B cell (primary cell): Measurements from ENCODE around the gene CLK4.

ENCODE experiments used
- EZH2 ChIP-seq: IDR thresholded peaks from 2 replicates; pipeline ENCODE4 v1.6.1; 2012; ENCODE audit warnings: borderline replicate concordance, low read depth, mild to moderate bottlenecking, moderate library complexity, low read length; ENCODE audit not compliant: insufficient read depth, poor library complexity, severe bottlenecking
- TF ChIP-seq, protein P1 (sequence below): fragments of 200-600 bp; IDR thresholded peaks from one replicate; pipeline ENCODE4 v1.8.0; 2022; ENCODE audit warnings: antibody characterized with exemption, mild to moderate bottlenecking

DNA sequence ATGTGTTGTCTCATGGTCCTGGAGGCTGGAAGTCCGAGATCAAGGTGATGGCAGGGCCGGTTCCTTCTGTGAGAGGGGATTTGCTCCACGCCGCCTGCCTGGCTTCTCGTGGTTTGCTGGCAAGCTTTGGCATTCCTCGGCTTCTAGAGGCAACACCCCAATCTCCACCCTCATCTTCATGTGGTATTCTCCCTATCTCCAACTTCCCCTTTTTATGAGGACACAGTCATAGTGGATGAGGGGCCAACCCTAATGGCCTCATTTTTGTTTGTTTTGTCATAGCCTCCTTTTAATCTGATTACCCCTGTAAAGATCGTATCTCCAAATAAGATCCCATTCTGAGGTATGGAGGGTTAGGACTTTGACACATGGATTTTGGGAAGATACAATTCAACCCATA is 41.7 kb upstream of the CLK4 start:
- no peak for TF ChIP-seq EZH2
- TF ChIP-seq, protein P1, sequence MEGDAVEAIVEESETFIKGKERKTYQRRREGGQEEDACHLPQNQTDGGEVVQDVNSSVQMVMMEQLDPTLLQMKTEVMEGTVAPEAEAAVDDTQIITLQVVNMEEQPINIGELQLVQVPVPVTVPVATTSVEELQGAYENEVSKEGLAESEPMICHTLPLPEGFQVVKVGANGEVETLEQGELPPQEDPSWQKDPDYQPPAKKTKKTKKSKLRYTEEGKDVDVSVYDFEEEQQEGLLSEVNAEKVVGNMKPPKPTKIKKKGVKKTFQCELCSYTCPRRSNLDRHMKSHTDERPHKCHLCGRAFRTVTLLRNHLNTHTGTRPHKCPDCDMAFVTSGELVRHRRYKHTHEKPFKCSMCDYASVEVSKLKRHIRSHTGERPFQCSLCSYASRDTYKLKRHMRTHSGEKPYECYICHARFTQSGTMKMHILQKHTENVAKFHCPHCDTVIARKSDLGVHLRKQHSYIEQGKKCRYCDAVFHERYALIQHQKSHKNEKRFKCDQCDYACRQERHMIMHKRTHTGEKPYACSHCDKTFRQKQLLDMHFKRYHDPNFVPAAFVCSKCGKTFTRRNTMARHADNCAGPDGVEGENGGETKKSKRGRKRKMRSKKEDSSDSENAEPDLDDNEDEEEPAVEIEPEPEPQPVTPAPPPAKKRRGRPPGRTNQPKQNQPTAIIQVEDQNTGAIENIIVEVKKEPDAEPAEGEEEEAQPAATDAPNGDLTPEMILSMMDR, result no peak
